ENCODE data around the gene TFF1. TPM values are rescaled to one million over a fixed set of nuclear protein-coding genes. Genes with fewer than 3 reads are reported as not detected.

TFF1 gene
- total RNA-seq, 1 experiment from 2014 or later = not detected

DNA sequence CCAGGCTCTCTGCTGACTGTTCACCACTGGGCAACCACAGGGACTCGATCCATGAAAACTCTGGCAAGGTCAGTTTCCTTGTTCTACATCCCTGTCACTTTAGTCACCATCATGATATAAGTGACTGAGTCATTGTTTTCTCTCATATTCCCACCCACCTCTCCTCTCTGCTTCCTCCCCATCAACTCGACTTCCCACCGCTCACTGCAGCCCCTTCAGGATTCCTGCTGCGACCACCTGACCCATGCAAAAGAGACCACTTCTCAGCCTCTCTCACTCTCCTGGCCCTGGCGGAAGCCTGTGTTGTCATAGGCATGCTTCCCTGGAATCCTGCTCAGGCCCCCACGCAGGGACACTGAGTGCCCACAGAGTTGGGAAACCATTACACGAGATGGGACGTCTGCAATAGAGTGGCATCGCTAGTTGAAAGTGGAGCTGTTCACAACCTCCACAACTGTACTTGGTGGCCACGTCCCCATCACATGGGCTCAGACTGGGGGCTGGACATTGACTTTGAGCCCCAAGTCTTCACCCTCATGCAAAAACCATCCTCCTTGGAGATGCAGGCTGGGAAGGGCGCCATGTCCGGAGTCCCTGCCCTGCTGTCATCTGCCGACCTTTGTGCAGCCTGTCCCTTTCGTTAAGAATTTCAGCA lies 13.8 kb downstream of the TFF1 start:
- Histone ChIP-seq H3K4me3 (no peak overlapping the region), H3K27ac (no peak overlapping the region), H3K36me3 (no peaks in the 10 kb centered on the region), H3K27me3 (no peaks in the 10 kb centered on the region), H3K4me1 (no peaks in the 10 kb centered on the region), H3K9me3 (replicated peaks) (no peaks in the 10 kb centered on the region; the same call in 1 of the 2 replicates)
- DNase-seq = no peak

DNA sequence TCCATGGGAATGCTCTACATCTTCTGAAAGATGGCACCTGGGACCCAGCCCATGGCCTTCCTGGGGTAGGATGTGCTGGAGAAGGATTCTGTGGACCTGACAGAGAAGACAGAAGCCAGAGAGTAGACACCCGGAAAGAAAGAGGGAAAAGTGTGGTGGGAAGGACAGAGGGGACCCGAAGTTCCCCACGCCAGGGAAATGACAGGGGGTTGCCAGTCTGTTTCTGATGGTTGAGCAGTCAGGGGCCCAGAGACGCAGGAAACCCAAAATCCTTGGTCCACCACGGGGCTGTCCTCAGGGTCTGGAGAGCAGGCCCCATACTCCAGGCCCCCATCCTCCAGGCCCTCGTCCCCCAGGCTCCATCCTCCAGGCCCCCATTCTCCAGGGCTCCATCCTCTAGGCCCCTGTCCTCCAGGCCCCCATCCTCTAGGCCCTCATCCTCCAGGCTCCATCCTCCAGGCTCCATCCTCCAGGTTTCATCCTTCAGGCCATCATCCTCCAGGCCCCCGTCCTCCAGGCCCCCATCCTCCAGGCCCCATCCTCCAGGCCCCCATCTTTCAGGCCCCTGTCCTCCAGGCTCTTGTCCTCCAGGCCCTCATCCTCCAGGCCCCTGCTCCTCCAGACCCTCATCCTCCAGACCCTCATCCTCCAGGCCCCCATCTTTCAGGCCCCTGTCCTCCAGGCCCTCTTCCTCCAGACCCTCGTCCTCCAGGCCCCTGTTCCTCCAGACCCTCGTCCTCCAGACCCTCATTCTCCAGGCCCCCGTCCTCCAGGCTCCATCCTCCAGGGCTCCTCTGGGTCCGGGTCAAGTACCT lies 14.5 kb downstream of the TFF1 start:
- Histone ChIP-seq H3K27me3 (no peaks in the 10 kb centered on the region), H3K4me3 (no peak overlapping the region), H3K4me1 (no peaks in the 10 kb centered on the region), H3K9me3 (replicated peaks) (no peaks in the 10 kb centered on the region; the same call in 1 of the 2 replicates), H3K36me3 (no peaks in the 10 kb centered on the region), H3K27ac (no peak overlapping the region)
- no peak for DNase-seq

DNA sequence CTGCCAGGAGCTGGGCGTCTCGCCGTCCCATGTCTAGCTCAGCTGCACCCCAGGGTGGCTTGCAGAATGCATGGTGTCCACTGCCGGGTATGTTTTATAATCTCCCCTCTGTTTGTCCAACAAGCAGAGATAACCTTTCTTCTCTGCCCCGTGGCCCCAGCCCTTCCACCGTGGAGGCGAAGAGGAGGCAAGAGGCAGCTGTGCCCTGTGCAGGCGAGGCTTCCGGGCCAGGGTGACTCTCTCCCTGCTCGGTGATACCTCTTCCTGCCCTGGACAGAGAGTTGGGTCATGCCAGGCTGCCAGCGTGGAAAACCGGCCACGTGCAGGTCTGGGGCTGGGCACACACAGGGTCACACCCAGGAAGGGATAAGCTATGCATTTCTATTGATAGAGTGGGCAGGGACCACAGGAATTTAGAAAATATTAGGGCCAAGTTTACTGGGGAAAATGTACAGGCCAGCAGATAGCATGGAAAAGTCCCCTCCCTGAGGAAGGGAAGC lies 15.4 kb downstream of the TFF1 start, which contains the start of gene TFF2:
TSS of gene TFF2 (minus strand) at position 68 of the 500 bp plus-strand sequence. CDS start at position 31, 37 bp downstream.
- Histone ChIP-seq H3K27ac (no peak within 1 kb of the TSS), H3K4me3 (no peak within 1 kb of the TSS), H3K4me1 (no peaks in the 10 kb centered on the region), H3K27me3 (no peaks in the 10 kb centered on the region), H3K36me3 (no peaks in the 10 kb centered on the region), H3K9me3 (replicated peaks) (no peaks in the 10 kb centered on the region; the same call in 1 of the 2 replicates)
- no peak for DNase-seq

DNA sequence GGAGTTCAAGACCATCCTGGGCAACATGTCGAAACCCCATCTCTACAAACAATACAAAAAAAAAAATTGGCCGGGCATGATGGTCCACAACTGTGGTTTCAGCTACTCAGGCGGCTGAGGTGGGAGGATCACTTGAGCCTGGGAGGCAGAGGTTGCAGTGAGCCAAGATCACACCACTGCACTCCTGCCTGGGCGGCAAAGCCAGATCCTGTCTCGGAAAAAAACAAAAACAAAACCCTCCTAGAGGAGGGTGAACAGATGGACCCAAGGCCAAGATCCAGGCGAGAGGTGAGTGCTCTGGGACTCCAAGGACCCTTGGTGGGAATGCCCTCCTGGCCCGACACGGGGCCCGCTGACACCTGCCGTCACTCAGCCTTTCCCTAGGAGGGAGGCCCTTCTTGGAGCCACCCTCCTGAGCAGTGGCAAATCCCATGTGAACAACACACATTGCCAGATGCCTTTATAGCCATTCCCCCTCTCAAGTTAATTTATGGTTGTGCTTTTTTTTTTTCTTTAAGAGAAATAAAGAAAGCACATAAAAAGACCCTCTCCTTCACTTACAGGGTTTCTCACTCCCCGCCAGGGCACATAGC lies 15.9 kb downstream of the TFF1 start:
- DNase-seq = no peak
- H3K27me3 ChIP-seq = no peaks in the 10 kb centered on the region

DNA sequence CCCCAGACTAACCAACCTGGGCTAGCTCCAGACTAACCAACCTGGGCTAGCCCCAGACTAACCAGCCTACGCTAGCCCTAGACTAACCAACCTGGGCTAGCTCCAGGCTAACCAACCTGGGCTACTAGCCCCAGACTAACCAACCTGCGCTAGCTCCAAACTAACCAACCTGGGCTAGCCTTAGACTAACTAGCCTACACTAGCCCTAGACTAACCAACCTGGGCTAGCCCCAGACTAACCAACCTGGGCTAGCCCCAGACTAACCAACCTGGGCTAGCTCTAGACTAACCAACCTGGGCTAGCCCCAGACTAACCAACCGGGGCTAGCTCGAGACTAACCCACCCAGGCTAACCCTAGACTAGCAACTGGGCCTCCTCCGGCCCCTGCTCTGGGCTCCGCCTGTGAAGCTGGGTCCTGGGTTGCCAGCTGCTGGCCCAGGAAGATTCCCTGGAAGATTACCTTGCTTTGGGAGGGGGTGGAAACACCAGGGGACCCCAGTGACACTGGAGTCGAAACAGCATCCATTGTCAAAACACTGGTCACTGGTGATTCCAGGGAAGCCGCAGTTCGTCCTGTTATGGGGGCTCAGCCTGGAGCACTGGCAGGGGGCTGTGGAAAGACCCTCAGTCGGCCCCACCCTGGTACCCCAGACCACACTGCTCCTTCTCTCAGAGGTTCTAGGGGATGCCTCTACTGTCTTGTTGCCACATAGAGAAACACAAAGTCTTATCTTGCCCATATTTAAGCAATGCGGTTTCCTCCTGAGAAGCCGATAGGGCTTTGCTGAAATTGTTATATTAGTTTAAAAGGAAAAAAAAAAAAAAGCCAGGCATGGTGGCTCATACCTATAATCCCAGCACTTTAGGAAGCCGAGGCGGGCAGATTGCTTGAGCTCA lies 16.7 kb downstream of the TFF1 start:
- no peaks in the 10 kb centered on the region for H3K36me3 ChIP-seq
- H3K4me1 ChIP-seq = no peaks in the 10 kb centered on the region
- no peak for DNase-seq
- no peaks in the 10 kb centered on the region for H3K27me3 ChIP-seq
- H3K9me3 ChIP-seq (replicated peaks) = no peaks in the 10 kb centered on the region
- H3K27ac ChIP-seq = no peak overlapping the region
- H3K4me3 ChIP-seq = no peak overlapping the region

More for the DNA sequence above, 15.9 kb downstream of the TFF1 start:
- Histone ChIP-seq H3K9me3 (replicated peaks) (no peaks in the 10 kb centered on the region; the same call in 1 of the 2 replicates), H3K36me3 (no peaks in the 10 kb centered on the region), H3K27ac (no peak overlapping the region), H3K4me1 (no peaks in the 10 kb centered on the region), H3K4me3 (no peak overlapping the region)

DNA sequence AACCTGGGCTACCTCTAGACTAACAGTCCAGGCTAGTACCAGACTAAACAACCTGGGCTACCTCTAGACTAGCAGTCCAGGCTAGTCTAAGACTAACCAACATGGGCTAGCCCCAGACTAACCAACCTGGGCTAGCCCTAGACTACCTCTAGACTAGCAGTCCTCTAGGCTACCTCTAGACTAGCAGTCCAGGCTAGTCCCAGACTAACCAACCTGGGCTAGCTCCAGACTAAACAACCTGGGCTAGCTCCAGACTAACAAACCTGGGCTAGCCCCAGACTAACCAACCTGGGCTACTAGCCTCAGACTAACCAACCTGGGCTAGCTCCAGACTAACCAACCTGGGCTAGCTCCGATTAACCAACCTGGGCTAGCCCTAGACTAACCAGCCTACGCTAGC lies 17.6 kb downstream of the TFF1 start:
- Histone ChIP-seq H3K27ac (no peak overlapping the region), H3K9me3 (replicated peaks) (no peaks in the 10 kb centered on the region), H3K27me3 (no peaks in the 10 kb centered on the region), H3K4me1 (no peaks in the 10 kb centered on the region), H3K4me3 (no peak overlapping the region), H3K36me3 (no peaks in the 10 kb centered on the region)
- DNase-seq = no peak

DNA sequence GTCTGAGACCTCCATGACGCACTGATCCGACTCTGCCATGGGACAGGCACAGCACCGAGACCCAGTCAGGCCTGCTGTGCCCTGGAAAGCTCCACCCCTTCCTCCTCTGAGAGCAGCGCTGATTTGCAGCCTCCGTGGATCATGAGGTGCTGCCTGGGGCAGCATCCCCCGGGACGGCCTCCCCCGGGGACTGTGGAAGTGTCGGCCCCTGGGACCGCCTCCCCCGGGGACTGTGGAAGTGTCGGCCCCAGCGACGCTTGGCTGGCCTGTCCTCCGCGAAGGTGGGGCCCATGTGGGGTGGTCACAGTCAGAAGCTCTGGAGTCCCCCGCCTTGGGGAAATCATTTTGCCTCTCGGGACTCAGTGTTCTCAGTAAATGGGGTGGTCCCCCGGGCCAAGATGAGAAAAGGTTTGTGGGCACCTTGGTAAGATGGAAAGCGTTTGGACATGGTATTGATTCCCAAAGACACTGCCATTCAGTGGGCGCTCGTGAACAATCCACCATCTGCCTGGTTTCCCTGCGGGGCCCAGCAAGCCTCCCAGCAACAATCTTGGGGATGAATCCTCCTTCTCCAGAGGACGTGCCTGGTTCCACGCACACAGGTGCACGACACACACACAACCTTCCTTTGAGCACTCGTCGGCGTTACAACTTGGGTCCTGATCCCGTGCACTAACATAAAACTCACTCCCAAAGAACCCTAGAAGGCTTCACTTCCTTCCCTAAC lies 18.6 kb downstream of the TFF1 start:
- H3K36me3 ChIP-seq = no peaks in the 10 kb centered on the region
- H3K4me3 ChIP-seq = no peak overlapping the region
- DNase-seq = no peak
- H3K9me3 ChIP-seq (replicated peaks) = no peaks in the 10 kb centered on the region
- no peaks in the 10 kb centered on the region for H3K27me3 ChIP-seq
- H3K27ac ChIP-seq = no peak overlapping the region
- H3K4me1 ChIP-seq = no peaks in the 10 kb centered on the region

DNA sequence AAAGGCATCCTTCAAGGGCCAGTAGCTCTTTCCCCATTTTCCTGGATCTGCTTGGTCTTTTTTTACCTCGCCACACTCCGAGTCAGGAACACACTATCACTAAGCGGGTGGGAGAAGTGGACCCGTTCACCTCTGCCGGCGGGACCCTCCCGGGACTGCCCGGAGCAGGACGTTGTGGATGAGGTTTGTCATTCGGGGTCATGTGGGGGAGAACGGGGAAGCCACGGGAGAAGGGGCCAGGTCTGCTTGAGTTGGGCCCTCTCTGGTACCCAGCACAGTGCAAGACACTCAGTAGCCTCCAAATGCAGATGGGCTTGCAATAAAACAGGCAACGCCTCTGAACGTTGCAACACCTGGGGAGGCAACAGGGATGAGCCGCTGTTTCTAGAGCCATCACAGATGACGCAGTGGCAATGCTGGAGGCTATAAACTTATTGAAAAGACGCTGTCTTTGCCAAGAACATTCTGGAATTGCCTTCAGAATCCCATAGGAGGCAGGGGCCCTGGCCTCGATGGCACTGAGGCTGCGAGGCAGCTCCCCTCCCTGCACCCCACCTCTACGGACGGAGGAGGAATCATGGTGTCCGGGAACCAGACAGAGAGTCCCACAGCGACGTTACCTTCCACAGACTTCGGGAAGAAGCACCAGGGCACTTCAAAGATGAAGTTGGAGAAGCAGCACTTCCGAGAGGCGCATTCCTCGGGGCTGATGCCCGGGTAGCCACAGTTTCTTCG lies 19.3 kb downstream of the TFF1 start:
- no peak for DNase-seq

DNA sequence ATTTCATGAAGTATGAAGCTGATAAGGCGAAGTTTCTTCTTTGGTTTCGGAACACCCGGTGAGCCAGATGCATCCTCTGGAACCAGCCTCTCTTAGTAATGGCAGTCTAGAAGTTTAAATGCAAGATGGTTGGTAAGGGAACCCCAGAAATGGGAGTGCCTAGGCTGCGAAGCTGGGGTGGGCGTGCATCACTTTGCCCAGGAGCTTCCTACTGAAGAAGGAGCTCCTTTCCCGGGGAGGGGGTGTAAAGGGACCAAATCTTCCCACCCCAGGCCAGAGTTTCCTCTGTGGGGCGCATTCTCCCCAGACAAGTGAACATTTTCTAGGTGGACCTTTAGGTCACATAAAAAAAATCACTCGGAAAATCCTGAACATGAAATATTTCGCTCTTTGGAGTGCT lies 19.9 kb downstream of the TFF1 start:
- no peak for DNase-seq
- Histone ChIP-seq H3K9me3 (replicated peaks) (no peaks in the 10 kb centered on the region), H3K4me3 (no peak overlapping the region), H3K27ac (no peak overlapping the region), H3K36me3 (no peaks in the 10 kb centered on the region), H3K4me1 (no peaks in the 10 kb centered on the region), H3K27me3 (no peaks in the 10 kb centered on the region)

More for the DNA sequence above, 19.3 kb downstream of the TFF1 start:
- Histone ChIP-seq H3K4me3 (no peak overlapping the region), H3K27ac (no peak overlapping the region), H3K9me3 (replicated peaks) (no peaks in the 10 kb centered on the region), H3K36me3 (no peaks in the 10 kb centered on the region), H3K27me3 (no peaks in the 10 kb centered on the region), H3K4me1 (no peaks in the 10 kb centered on the region)

DNA sequence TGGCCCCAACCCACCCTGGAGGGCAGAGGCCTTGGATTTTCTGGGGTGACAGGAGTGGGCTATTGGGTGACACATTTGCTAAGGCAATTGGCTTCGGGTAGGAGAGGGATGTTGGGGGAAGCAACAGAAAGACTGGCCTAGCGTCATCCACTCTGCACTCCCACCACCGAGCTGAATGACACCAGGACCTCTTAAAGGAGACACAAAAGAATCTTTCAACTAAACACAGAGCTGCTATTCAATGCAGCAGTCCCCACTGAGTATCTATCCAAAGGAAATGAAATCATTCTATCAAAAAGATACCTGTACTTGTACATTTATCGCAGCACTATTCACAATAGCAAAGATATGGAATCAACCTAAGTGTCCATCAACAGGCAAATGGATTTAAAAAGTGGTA lies 21.7 kb downstream of the TFF1 start:
- Histone ChIP-seq H3K27ac (no peak overlapping the region), H3K27me3 (no peaks in the 10 kb centered on the region), H3K36me3 (no peaks in the 10 kb centered on the region), H3K4me1 (no peaks in the 10 kb centered on the region), H3K4me3 (no peak overlapping the region), H3K9me3 (replicated peaks) (no peaks in the 10 kb centered on the region)
- no peak for DNase-seq

DNA sequence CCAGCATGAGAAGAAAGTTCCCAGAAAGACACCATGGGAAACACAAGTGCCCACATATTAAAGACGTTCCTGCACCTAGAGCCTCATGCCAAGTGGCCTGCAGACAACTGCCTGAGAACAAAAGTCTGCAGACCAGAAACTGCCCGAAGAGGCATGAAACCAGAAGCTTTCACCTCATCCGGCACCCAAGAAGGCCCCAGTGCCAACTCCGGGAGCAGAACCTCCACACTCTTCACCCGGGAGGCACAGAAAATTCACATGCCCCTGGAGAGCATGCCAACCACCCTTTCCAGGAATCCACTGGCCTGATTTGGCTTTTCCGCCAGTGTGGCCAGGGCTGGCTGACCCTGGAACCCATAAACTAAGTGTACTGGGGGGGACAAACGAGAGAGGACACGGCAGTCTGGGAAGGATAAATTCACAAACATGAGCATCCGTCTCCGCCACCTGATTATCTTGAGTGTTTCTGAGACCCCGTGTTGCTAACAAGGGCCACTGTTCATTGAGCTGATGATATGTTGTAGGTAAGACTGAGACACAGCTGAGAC lies 22.3 kb downstream of the TFF1 start:
- H3K36me3 ChIP-seq = no peaks in the 10 kb centered on the region

DNA sequence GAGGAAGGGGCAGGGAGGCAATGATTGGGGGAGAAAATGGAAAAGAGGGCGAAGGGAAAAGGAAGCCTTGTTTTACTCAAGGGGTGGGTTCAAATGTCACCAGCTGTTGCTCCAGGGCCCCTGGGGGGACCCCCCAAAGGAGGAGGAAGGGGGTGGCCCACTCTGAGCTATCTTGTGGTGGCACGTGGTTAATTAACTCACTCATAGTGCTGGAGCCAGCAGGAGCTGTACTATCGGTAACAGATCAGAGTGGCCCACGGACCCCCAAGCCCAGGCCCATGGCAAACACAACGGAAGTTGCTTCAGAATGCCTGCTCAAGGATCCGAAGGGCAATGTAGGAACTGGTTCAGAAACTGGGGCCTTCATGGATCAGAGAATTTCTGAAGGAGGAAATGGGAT lies 22.8 kb downstream of the TFF1 start:
- Histone ChIP-seq H3K4me3 (no peak overlapping the region), H3K27ac (no peak overlapping the region), H3K36me3 (no peaks in the 10 kb centered on the region), H3K4me1 (no peaks in the 10 kb centered on the region), H3K9me3 (replicated peaks) (no peaks in the 10 kb centered on the region), H3K27me3 (no peaks in the 10 kb centered on the region)
- DNase-seq = no peak

More for the DNA sequence above, 22.3 kb downstream of the TFF1 start:
- no peak for DNase-seq
- no peak overlapping the region for H3K4me3 ChIP-seq
- no peaks in the 10 kb centered on the region for H3K27me3 ChIP-seq
- H3K27ac ChIP-seq = no peak overlapping the region
- H3K4me1 ChIP-seq = no peaks in the 10 kb centered on the region
- H3K9me3 ChIP-seq (replicated peaks) = no peaks in the 10 kb centered on the region

DNA sequence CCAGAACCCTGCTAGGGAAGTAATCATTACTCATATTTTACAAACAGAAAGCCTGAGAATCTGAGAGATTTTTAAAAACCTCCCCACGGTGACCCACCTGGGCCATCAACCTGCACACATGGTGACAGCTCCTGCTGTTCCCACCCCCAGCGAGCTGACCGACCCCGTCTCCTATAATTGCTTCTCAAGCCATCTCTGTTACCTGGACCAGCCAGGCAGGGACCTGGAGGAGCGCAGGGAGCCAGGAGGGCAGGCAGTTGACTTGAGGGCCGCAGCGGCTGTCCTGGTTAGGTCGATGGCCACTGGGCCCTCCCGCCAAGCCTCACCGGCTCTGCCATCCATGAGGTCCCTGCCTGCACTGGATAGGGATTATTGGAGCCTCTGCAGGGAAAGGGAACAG lies 23.2 kb downstream of the TFF1 start:
- H3K4me3 ChIP-seq = no peak overlapping the region
- no peaks in the 10 kb centered on the region for H3K36me3 ChIP-seq
- DNase-seq = no peak
- H3K9me3 ChIP-seq (replicated peaks) = no peaks in the 10 kb centered on the region
- H3K4me1 ChIP-seq = no peaks in the 10 kb centered on the region
- no peak overlapping the region for H3K27ac ChIP-seq
- H3K27me3 ChIP-seq = no peaks in the 10 kb centered on the region
